ENCODE measurements around the gene COA3.

COA3 gene

DNA sequence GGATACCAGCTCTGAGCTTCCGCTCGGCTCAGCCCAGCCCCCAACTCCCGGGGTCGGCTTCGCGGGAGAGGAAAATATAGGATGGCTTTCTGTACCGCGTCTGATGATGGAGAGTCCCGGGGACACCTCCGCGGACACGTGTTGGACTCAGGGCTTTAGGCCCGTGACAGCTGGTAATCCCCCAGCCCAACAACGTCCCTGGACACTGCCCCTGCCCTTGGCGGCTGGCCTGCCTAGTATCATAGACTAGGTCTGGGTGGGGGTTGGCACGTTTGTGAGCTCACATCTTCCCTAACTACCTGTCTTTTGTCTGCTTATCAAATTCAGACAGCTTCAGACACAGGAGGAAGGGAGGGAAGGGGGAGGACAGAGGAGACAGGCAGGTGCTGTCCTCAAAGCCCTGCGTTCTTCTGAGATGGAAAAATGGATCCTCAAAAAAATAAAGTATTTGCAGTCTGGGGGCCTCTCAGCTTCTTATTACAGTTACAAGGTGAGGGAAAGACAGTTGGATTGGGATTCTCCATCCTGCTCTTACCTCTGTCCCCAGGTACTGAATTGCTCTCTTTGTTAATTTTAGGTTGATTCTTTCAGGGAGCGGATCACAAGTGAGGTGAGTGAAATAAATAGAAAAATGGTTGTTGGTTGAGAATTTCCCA lies 35.4 kb upstream of the COA3 start:
- Histone ChIP-seq H3K4me3 (ENCODE audit: low read length) (peak overlapping the region; percentile 99), H3K27me3 (ENCODE audit: insufficient read depth, low read length) (no peaks in the 10 kb centered on the region; the same call in 1 of the 2 replicates), H3K36me3 (ENCODE audit: insufficient read depth, low read depth, low read length) (peaks cover 42% of the 10 kb centered on the region), H3K27ac (ENCODE audit: low read length) (peak overlapping the region; percentile 84), H3K9ac (ENCODE audit: low read depth, low read length) (peak overlapping the region; percentile 98), H3K9me3 (ENCODE audit: insufficient read depth, low read depth, low read length) (no peaks in the 10 kb centered on the region), H3K4me1 (ENCODE audit: insufficient read depth, low read length) (peaks cover 4% of the 10 kb centered on the region; the same call in 1 of the 2 replicates)

DNA sequence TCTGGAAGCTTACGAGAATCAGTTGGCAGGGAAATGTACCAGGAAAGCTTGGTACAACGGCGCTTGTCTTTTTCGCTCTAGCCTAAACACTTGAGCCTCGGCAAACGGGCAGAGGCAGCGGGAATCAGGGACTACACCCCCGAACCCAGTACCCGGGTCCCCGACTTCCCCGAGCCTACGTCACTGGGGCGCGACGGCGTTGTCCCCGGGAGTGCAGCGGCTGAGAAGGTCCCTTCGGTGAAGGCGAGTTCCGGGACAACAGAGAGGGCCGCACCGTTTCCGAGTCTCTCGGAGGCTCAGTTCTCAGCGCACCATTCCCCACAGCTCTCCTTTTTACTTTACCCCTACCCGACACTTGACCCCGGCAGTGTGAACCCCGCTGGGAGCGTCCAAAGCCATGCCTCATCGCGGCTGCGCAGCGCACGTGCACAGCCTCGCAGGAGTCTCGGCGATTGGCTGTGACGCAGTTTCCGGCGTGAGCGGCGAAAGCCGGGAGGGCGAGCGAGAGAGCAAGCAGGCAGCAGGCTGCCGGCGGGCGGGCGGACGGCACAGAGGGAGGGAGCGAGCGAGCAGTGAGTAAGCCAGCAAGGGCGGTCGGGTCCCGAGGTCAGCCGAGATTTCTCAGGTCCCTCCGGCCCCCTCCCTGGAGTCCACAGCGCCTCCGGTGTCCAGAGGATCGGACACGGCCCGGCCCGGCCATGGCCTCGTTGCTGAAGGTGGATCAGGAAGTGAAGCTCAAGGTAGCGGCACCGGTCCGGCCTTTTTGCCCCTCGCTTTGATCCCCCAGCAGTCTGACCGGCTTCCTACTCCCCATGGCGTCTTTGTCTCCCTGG lies 34.6 kb upstream of the COA3 start, which contains the start of gene PSME3:
TSS of gene PSME3 (plus strand) at position 464 of the 833 bp plus-strand sequence. CDS start at position 699, 235 bp downstream.
- peaks cover 4% of the 10 kb centered on the region; the same call in 1 of the 2 replicates for H3K4me1 ChIP-seq (ENCODE audit: insufficient read depth, low read length)
- no peaks in the 10 kb centered on the region for H3K9me3 ChIP-seq (ENCODE audit: insufficient read depth, low read depth, low read length)
- peak within 1 kb of the TSS; percentile 84 for H3K27ac ChIP-seq (ENCODE audit: low read length)
- H3K36me3 ChIP-seq (ENCODE audit: insufficient read depth, low read depth, low read length), result peaks cover 34% of the 10 kb centered on the region
- peaks cover 4% of the 10 kb centered on the region; the same call in 1 of the 2 replicates for H3K27me3 ChIP-seq (ENCODE audit: insufficient read depth, low read length)
- peak within 1 kb of the TSS; percentile 99 for H3K4me3 ChIP-seq (ENCODE audit: low read length)
- peak within 1 kb of the TSS; percentile 98 for H3K9ac ChIP-seq (ENCODE audit: low read depth, low read length)

- Histone ChIP-seq H3K27ac (ENCODE audit: low read length) (peak overlapping the region; percentile 84), H3K4me3 (ENCODE audit: low read length) (peak overlapping the region; percentile 99), H3K36me3 (ENCODE audit: insufficient read depth, low read depth, low read length) (peaks cover 26% of the 10 kb centered on the region), H3K4me1 (ENCODE audit: insufficient read depth, low read length) (peaks cover 4% of the 10 kb centered on the region; the same call in 1 of the 2 replicates), H3K9me3 (ENCODE audit: insufficient read depth, low read depth, low read length) (no peaks in the 10 kb centered on the region), H3K9ac (ENCODE audit: low read depth, low read length) (peak overlapping the region; percentile 98), H3K27me3 (ENCODE audit: insufficient read depth, low read length) (peaks cover 12% of the 10 kb centered on the region; the same call in 1 of the 2 replicates)
Measured at GRCh38 chr17:42832213-42832933, 33.9 kb upstream of the COA3 start.

GRCh38 chr17:42830971-42831370 lies 32.5 kb upstream of the COA3 start:
- peaks cover 14% of the 10 kb centered on the region for H3K36me3 ChIP-seq (ENCODE audit: insufficient read depth, low read depth, low read length)
- H3K9ac ChIP-seq (ENCODE audit: low read depth, low read length), result no peak overlapping the region
- H3K27ac ChIP-seq (ENCODE audit: low read length), result no peak overlapping the region
- peaks cover 4% of the 10 kb centered on the region; the same call in 1 of the 2 replicates for H3K4me1 ChIP-seq (ENCODE audit: insufficient read depth, low read length)
- H3K4me3 ChIP-seq (ENCODE audit: low read length), result no peak overlapping the region
- no peaks in the 10 kb centered on the region for H3K9me3 ChIP-seq (ENCODE audit: insufficient read depth, low read depth, low read length)
- peaks cover 18% of the 10 kb centered on the region for H3K27me3 ChIP-seq (ENCODE audit: insufficient read depth, low read length)

GRCh38 chr17:42827472-42827871 lies 29.0 kb upstream of the COA3 start:
- no peak overlapping the region for H3K4me3 ChIP-seq (ENCODE audit: low read length)
- no peak overlapping the region for H3K27ac ChIP-seq (ENCODE audit: low read length)
- no peaks in the 10 kb centered on the region for H3K36me3 ChIP-seq (ENCODE audit: insufficient read depth, low read depth, low read length)
- H3K9ac ChIP-seq (ENCODE audit: low read depth, low read length), result no peak overlapping the region
- H3K4me1 ChIP-seq (ENCODE audit: insufficient read depth, low read length), result no peaks in the 10 kb centered on the region; the same call in 1 of the 2 replicates
- H3K9me3 ChIP-seq (ENCODE audit: insufficient read depth, low read depth, low read length), result no peaks in the 10 kb centered on the region
- peaks cover 18% of the 10 kb centered on the region for H3K27me3 ChIP-seq (ENCODE audit: insufficient read depth, low read length)

- H3K4me1 ChIP-seq (ENCODE audit: insufficient read depth, low read length), result no peaks in the 10 kb centered on the region
- H3K9ac ChIP-seq (ENCODE audit: low read depth, low read length), result no peak overlapping the region
- no peaks in the 10 kb centered on the region for H3K9me3 ChIP-seq (ENCODE audit: insufficient read depth, low read depth, low read length)
- H3K36me3 ChIP-seq (ENCODE audit: insufficient read depth, low read depth, low read length), result peaks cover 50% of the 10 kb centered on the region
- H3K27ac ChIP-seq (ENCODE audit: low read length), result no peak overlapping the region
- H3K4me3 ChIP-seq (ENCODE audit: low read length), result no peak overlapping the region
- no peaks in the 10 kb centered on the region for H3K27me3 ChIP-seq (ENCODE audit: insufficient read depth, low read length)
Measured at GRCh38 chr17:42821176-42821575, 22.7 kb upstream of the COA3 start.

GRCh38 chr17:42819939-42820535 lies 21.5 kb upstream of the COA3 start:
- no peak overlapping the region for H3K27ac ChIP-seq (ENCODE audit: low read length)
- no peak overlapping the region for H3K4me3 ChIP-seq (ENCODE audit: low read length)
- peaks cover 61% of the 10 kb centered on the region for H3K36me3 ChIP-seq (ENCODE audit: insufficient read depth, low read depth, low read length)
- no peaks in the 10 kb centered on the region for H3K27me3 ChIP-seq (ENCODE audit: insufficient read depth, low read length)
- no peak overlapping the region for H3K9ac ChIP-seq (ENCODE audit: low read depth, low read length)
- no peaks in the 10 kb centered on the region for H3K9me3 ChIP-seq (ENCODE audit: insufficient read depth, low read depth, low read length)
- H3K4me1 ChIP-seq (ENCODE audit: insufficient read depth, low read length), result no peaks in the 10 kb centered on the region

- no peak overlapping the region for H3K9ac ChIP-seq (ENCODE audit: low read depth, low read length)
- H3K4me1 ChIP-seq (ENCODE audit: insufficient read depth, low read length), result no peaks in the 10 kb centered on the region
- no peak overlapping the region for H3K27ac ChIP-seq (ENCODE audit: low read length)
- H3K27me3 ChIP-seq (ENCODE audit: insufficient read depth, low read length), result no peaks in the 10 kb centered on the region
- no peak overlapping the region for H3K4me3 ChIP-seq (ENCODE audit: low read length)
- peaks cover 77% of the 10 kb centered on the region for H3K36me3 ChIP-seq (ENCODE audit: insufficient read depth, low read depth, low read length)
- no peaks in the 10 kb centered on the region for H3K9me3 ChIP-seq (ENCODE audit: insufficient read depth, low read depth, low read length)
Measured at GRCh38 chr17:42818379-42818778, 19.9 kb upstream of the COA3 start.

DNA sequence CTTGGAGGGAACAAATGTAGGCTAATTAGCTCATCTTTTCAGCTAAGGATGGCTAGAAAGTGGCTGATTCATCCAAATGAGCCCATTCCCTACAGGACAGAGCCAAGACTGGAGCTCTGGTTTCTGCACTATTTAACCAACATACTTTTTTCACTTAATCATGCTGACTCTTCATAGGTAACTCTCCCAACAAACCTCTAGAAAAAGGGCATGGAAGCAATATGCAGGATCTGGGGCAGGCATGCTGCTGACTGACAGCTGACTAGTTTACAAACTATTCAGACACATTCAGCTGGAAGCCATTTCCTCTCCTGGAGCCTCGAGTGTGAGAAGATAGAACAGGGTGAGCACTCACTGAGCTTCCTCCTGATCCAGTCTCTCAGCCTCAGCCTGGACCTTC lies 19.4 kb upstream of the COA3 start:
- H3K4me3 ChIP-seq (ENCODE audit: low read length), result no peak overlapping the region
- H3K36me3 ChIP-seq (ENCODE audit: insufficient read depth, low read depth, low read length), result peaks cover 78% of the 10 kb centered on the region
- H3K27me3 ChIP-seq (ENCODE audit: insufficient read depth, low read length), result no peaks in the 10 kb centered on the region
- no peaks in the 10 kb centered on the region for H3K9me3 ChIP-seq (ENCODE audit: insufficient read depth, low read depth, low read length)
- no peak overlapping the region for H3K27ac ChIP-seq (ENCODE audit: low read length)
- H3K9ac ChIP-seq (ENCODE audit: low read depth, low read length), result no peak overlapping the region
- H3K4me1 ChIP-seq (ENCODE audit: insufficient read depth, low read length), result no peaks in the 10 kb centered on the region

GRCh38 chr17:42814633-42815399 lies 16.3 kb upstream of the COA3 start:
- Histone ChIP-seq H3K9me3 (ENCODE audit: insufficient read depth, low read depth, low read length) (no peaks in the 10 kb centered on the region), H3K36me3 (ENCODE audit: insufficient read depth, low read depth, low read length) (peaks cover 82% of the 10 kb centered on the region), H3K4me3 (ENCODE audit: low read length) (no peak overlapping the region), H3K27me3 (ENCODE audit: insufficient read depth, low read length) (no peaks in the 10 kb centered on the region), H3K4me1 (ENCODE audit: insufficient read depth, low read length) (no peaks in the 10 kb centered on the region), H3K9ac (ENCODE audit: low read depth, low read length) (no peak overlapping the region), H3K27ac (ENCODE audit: low read length) (no peak overlapping the region)
